A549 (cell line): Measurements from ENCODE around the gene ADCY1.
"Not testable (repeated sequence)": the region's sequence is repeated elsewhere in the genome, so short reads cannot be mapped to it uniquely, and the experiment has no call there.

Experiments
- BHLHE40 ChIP-seq: IDR thresholded peaks from 2 replicates; pipeline ENCODE4 v1.6.1; 2012; ENCODE audit warnings: low read depth, low read length, inconsistent platforms
- JUN ChIP-seq, 2 experiments: fragments of >200 bp; sonication (Bioruptor Twin); formaldehyde crosslinking; IDR thresholded peaks; 2 replicates in 1 of 2; 3 replicates in 1 of 2; pipeline ENCODE4 v1.6.1; 2016 to 2017
- JUNB ChIP-seq: fragments of >200 bp; sonication (Bioruptor Twin); formaldehyde crosslinking; IDR thresholded peaks from 2 replicates; pipeline ENCODE4 v1.6.1; 2016
- POLR2A ChIP-seq: IDR thresholded peaks from 2 replicates; pipeline ENCODE4 v1.6.1; 2012; ENCODE audit warnings: mild to moderate bottlenecking, low read length
- RCOR1 ChIP-seq: fragments of 150-350 bp; IDR thresholded peaks from 2 replicates; pipeline ENCODE4 v1.6.1; 2014; ENCODE audit warnings: antibody characterized with exemption, low read length, low read depth
- ZSCAN20 ChIP-seq: fragments of 250-450 bp; sonication (Bioruptor Pico); IDR thresholded peaks from 2 replicates; pipeline ENCODE4 v1.8.0; 2022; ENCODE audit warnings: mild to moderate bottlenecking, moderate library complexity
- TF ChIP-seq, protein P1 (sequence below): fragments of >200 bp; sonication (Bioruptor Twin); formaldehyde crosslinking; IDR thresholded peaks from 3 replicates; pipeline ENCODE4 v1.5.1; 2016
- TF ChIP-seq, protein P2 (sequence below): fragments of 150-350 bp; IDR thresholded peaks from 2 replicates; pipeline ENCODE4 v1.6.1; 2014; ENCODE audit warnings: low read depth, mild to moderate bottlenecking, low read length

DNA sequence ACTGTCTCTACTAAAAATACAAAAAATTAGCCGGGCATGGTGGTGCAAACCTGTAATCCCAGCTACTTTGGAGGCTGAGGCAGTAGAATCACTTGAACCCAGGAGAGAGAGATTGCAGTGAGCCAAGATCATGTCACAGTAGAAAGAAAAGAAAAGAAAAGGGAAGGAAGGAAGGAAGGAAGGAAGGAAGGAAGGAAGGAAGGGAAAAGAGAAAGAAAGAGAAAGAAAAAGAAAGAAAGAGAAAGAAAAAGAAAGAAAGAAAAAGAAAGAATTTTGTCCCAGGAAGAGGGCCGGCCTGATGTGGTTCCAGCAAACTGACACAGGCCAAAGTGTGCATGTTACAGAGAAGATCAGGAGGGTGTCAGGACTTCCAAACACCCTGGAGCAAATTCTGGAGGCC lies 151.1 kb downstream of the ADCY1 start:
- TF ChIP-seq, protein P1, sequence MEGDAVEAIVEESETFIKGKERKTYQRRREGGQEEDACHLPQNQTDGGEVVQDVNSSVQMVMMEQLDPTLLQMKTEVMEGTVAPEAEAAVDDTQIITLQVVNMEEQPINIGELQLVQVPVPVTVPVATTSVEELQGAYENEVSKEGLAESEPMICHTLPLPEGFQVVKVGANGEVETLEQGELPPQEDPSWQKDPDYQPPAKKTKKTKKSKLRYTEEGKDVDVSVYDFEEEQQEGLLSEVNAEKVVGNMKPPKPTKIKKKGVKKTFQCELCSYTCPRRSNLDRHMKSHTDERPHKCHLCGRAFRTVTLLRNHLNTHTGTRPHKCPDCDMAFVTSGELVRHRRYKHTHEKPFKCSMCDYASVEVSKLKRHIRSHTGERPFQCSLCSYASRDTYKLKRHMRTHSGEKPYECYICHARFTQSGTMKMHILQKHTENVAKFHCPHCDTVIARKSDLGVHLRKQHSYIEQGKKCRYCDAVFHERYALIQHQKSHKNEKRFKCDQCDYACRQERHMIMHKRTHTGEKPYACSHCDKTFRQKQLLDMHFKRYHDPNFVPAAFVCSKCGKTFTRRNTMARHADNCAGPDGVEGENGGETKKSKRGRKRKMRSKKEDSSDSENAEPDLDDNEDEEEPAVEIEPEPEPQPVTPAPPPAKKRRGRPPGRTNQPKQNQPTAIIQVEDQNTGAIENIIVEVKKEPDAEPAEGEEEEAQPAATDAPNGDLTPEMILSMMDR = not testable (repeated sequence)
- TF ChIP-seq BHLHE40; ZSCAN20 (CRISPR knock-in tag); JUN (IDR thresholded peaks at IDR 0.05); RCOR1; POLR2A; JUNB: not testable (repeated sequence)
- TF ChIP-seq, protein P2, sequence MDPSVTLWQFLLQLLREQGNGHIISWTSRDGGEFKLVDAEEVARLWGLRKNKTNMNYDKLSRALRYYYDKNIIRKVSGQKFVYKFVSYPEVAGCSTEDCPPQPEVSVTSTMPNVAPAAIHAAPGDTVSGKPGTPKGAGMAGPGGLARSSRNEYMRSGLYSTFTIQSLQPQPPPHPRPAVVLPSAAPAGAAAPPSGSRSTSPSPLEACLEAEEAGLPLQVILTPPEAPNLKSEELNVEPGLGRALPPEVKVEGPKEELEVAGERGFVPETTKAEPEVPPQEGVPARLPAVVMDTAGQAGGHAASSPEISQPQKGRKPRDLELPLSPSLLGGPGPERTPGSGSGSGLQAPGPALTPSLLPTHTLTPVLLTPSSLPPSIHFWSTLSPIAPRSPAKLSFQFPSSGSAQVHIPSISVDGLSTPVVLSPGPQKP = not testable (repeated sequence)
